HL-60 (cell line): ENCODE data around the gene MYO1D.

Experiments used
- DNase-seq, 2 experiments: peaks; one replicate each; pipeline ENCODE4 v3.0.0-alpha.2; 2010 to 2020; ENCODE audit warnings: low read depth in 1 of 2, low spot score in 1 of 2
- H3K27ac ChIP-seq: fragments of 250-450 bp; sonication (Bioruptor Pico); replicated peaks from 2 replicates; pipeline ENCODE4 v1.5.1; 2020; ENCODE audit warnings: mild to moderate bottlenecking, moderate library complexity
- H3K27me3 ChIP-seq: fragments of 250-450 bp; sonication (Bioruptor Pico); 2 replicates; pipeline ENCODE4 v1.5.1; 2021; ENCODE audit warnings: mild to moderate bottlenecking, moderate library complexity; ENCODE audit not compliant: insufficient read depth, poor library complexity, severe bottlenecking
- H3K4me3 ChIP-seq: replicated peaks from 2 replicates; pipeline ENCODE4 v1.5.1; 2011; ENCODE audit warnings: mild to moderate bottlenecking, control low read depth, low read length; ENCODE audit not compliant: insufficient read depth
- CTCF ChIP-seq: IDR thresholded peaks from one replicate; pipeline ENCODE4 v1.5.1; 2011; ENCODE audit warnings: low read length, control low read depth, inconsistent platforms; ENCODE audit not compliant: insufficient read depth
- GABPA ChIP-seq: IDR thresholded peaks from 2 replicates; pipeline ENCODE4 v1.6.1; 2012; ENCODE audit warnings: low read depth
- POLR2AphosphoS5 ChIP-seq: IDR thresholded peaks from 2 replicates; pipeline ENCODE4 v1.6.1; 2012; ENCODE audit warnings: low read depth
- REST ChIP-seq: IDR thresholded peaks from 2 replicates; pipeline ENCODE4 v1.6.1; 2012; ENCODE audit warnings: low read depth; ENCODE audit not compliant: insufficient replicate concordance
- SPI1 ChIP-seq: IDR thresholded peaks from 2 replicates; pipeline ENCODE4 v1.6.1; 2012; ENCODE audit warnings: low read depth, mild to moderate bottlenecking, borderline replicate concordance

Gene MYO1D

GRCh38 chr17:32774695-32775084 lies 102.2 kb downstream of the MYO1D start:
- no peak for TF ChIP-seq POLR2AphosphoS5
- TF ChIP-seq CTCF, result no peak
- no peak for TF ChIP-seq SPI1
- no peak for TF ChIP-seq GABPA
- no peak for TF ChIP-seq REST
- Histone ChIP-seq H3K27ac (no peak overlapping the region), H3K27me3 (peaks cover 5% of the 10 kb centered on the region), H3K4me3 (no peak overlapping the region)
- no peak for DNase-seq

- Histone ChIP-seq H3K4me3 (no peak overlapping the region), H3K27ac (no peak overlapping the region), H3K27me3 (peaks cover 5% of the 10 kb centered on the region)
- no peak for TF ChIP-seq SPI1
- DNase-seq, result no peak
Measured at GRCh38 chr17:32773856-32774694, 102.8 kb downstream of the MYO1D start.

GRCh38 chr17:32772453-32773025 lies 104.4 kb downstream of the MYO1D start:
- TF ChIP-seq REST (no peak), SPI1 (no peak), CTCF (no peak), POLR2AphosphoS5 (no peak), GABPA (no peak)
- no peak for DNase-seq
- peaks cover 3% of the 10 kb centered on the region for H3K27me3 ChIP-seq
- H3K27ac ChIP-seq, result no peak overlapping the region
- H3K4me3 ChIP-seq, result no peak overlapping the region

GRCh38 chr17:32771396-32771795 lies 105.5 kb downstream of the MYO1D start:
- no peak for DNase-seq
- Histone ChIP-seq H3K27ac (no peak overlapping the region), H3K4me3 (no peak overlapping the region), H3K27me3 (peaks cover 3% of the 10 kb centered on the region)
- no peak for TF ChIP-seq CTCF
- TF ChIP-seq REST, result no peak
- no peak for TF ChIP-seq SPI1
